CD4-positive, alpha-beta T cell treated with Interleukin-17A for 4 hours (primary cell): ENCODE data around the gene F12.
A peak's percentile ranks its signal among the peaks of the same experiment; 100 is the strongest.

Source experiments
- DNase-seq: peaks from one replicate; pipeline ENCODE4 v3.0.0-alpha.2; 2020; ENCODE audit warnings: mixed read lengths

Gene F12

GRCh38 chr5:177410575-177410974 is 1.2 kb upstream of the F12 start:
- DNase-seq = no peak

- no peak for DNase-seq
Observed at GRCh38 chr5:177405805-177406204, 3.6 kb downstream of the F12 start.

GRCh38 chr5:177405312-177405711 is 4.1 kb downstream of the F12 start:
- DNase-seq = no peak

GRCh38 chr5:177404641-177405179 is 4.7 kb downstream of the F12 start:
- DNase-seq = no peak

- peak; percentile 90 for DNase-seq
Observed at GRCh38 chr5:177403792-177404640, 5.3 kb downstream of the F12 start.

- DNase-seq = peak; percentile 64
Observed at GRCh38 chr5:177403102-177403791, 6.1 kb downstream of the F12 start.

- DNase-seq = peak; percentile 85
Observed at GRCh38 chr5:177402271-177403043, 6.9 kb downstream of the F12 start.

GRCh38 chr5:177399997-177400868 is 9.1 kb downstream of the F12 start, which contains the start of gene PFN3:
Gene PFN3 (minus strand): TSS chr5:177400661. CDS start chr5:177400576, 85 bp downstream.
- no peak for DNase-seq

- DNase-seq = no peak
Observed at GRCh38 chr5:177397875-177398390, 11.4 kb downstream of the F12 start.

GRCh38 chr5:177396807-177397206 is 12.6 kb downstream of the F12 start:
- DNase-seq = no peak

- DNase-seq = no peak
Observed at GRCh38 chr5:177396078-177396477, 13.3 kb downstream of the F12 start.

GRCh38 chr5:177393990-177394389 is 15.4 kb downstream of the F12 start:
- no peak for DNase-seq

GRCh38 chr5:177393206-177393765 is 16.1 kb downstream of the F12 start:
- DNase-seq = no peak

GRCh38 chr5:177392765-177393164 is 16.6 kb downstream of the F12 start:
- DNase-seq = no peak

- peak; percentile 92 for DNase-seq
Observed at GRCh38 chr5:177390363-177391300, 18.7 kb downstream of the F12 start.

- peak; percentile 69 for DNase-seq
Observed at GRCh38 chr5:177389241-177390169, 19.9 kb downstream of the F12 start.

- DNase-seq = no peak
Observed at GRCh38 chr5:177388521-177389052, 20.8 kb downstream of the F12 start.

- DNase-seq = no peak
Observed at GRCh38 chr5:177387405-177387804, 22.0 kb downstream of the F12 start.

- no peak for DNase-seq
Observed at GRCh38 chr5:177386542-177386941, 22.8 kb downstream of the F12 start.
